OCI-LY1 (cell line): ENCODE measurements around the gene RGS4.

Source experiments
- H2AFZ ChIP-seq: fragments of 200-600 bp; sonication (generic), shearing (Covaris generic); 2 replicates; pipeline ENCODE4 v1.6.0; 2014; ENCODE audit warnings: antibody characterized with exemption, mild to moderate bottlenecking, low read length
- H3F3A ChIP-seq: fragments of 200-600 bp; sonication (generic), shearing (Covaris generic); 2 replicates; pipeline ENCODE4 v1.6.0; 2014; ENCODE audit warnings: mild to moderate bottlenecking, antibody characterized with exemption, low read length, moderate library complexity; ENCODE audit not compliant: insufficient read depth
- H3K27ac ChIP-seq: fragments of 200-600 bp; sonication (generic); 2 replicates; pipeline ENCODE4 v1.5.1; 2014; ENCODE audit warnings: low read length, mixed run types, mild to moderate bottlenecking, low read depth; ENCODE audit not compliant: poor library complexity, severe bottlenecking
- H3K27me3 ChIP-seq: fragments of 200-600 bp; sonication (generic); 2 replicates; pipeline ENCODE4 v1.6.0; 2014; ENCODE audit warnings: antibody characterized with exemption, mild to moderate bottlenecking, low read length, moderate library complexity; ENCODE audit not compliant: insufficient read depth
- H3K36me3 ChIP-seq: fragments of 200-600 bp; sonication (generic); 2 replicates; pipeline ENCODE4 v1.6.1; 2014; ENCODE audit warnings: mild to moderate bottlenecking, antibody characterized with exemption, low read length, moderate library complexity, mixed read lengths; ENCODE audit not compliant: insufficient read depth
- H3K4me1 ChIP-seq: fragments of 200-600 bp; sonication (generic); 2 replicates; pipeline ENCODE4 v1.5.1; 2014; ENCODE audit warnings: mild to moderate bottlenecking, low read length, moderate library complexity; ENCODE audit not compliant: insufficient read depth, severe bottlenecking
- H3K4me2 ChIP-seq: fragments of 200-600 bp; sonication (generic), shearing (Covaris generic); 2 replicates; pipeline ENCODE4 v1.6.1; 2014; ENCODE audit warnings: low read length
- H3K4me3 ChIP-seq: fragments of 200-600 bp; sonication (generic); 2 replicates; pipeline ENCODE4 v1.5.1; 2014; ENCODE audit warnings: low read length, low read depth, mild to moderate bottlenecking, mixed read lengths; ENCODE audit not compliant: poor library complexity, severe bottlenecking
- H3K79me2 ChIP-seq: fragments of 200-600 bp; shearing (Covaris generic); 2 replicates; pipeline ENCODE4 v1.6.1; 2016; ENCODE audit warnings: mixed run types, low read length, mixed read lengths; ENCODE audit not compliant: insufficient read depth
- H3K9ac ChIP-seq: fragments of 200-600 bp; sonication (generic), shearing (Covaris generic); 2 replicates; pipeline ENCODE4 v1.6.1; 2014; ENCODE audit warnings: mild to moderate bottlenecking, low read length, mixed read lengths
- H3K9me2 ChIP-seq: fragments of 200-600 bp; sonication (generic), shearing (Covaris generic); 2 replicates; pipeline ENCODE4 v1.6.1; 2014; ENCODE audit warnings: low read depth, mild to moderate bottlenecking, low read length, mixed read lengths
- H3K9me3 ChIP-seq: fragments of 200-600 bp; shearing (Covaris generic); 2 replicates; pipeline ENCODE4 v1.6.1; 2014; ENCODE audit warnings: low read length, mixed read lengths
- H4K20me1 ChIP-seq: fragments of 200-600 bp; sonication (generic), shearing (Covaris generic); 2 replicates; pipeline ENCODE4 v1.6.0; 2016; ENCODE audit warnings: mild to moderate bottlenecking, low read length; ENCODE audit not compliant: insufficient read depth
- EZH2 ChIP-seq: fragments of 200-600 bp; sonication (generic), shearing (Covaris generic); IDR thresholded peaks from 2 replicates; pipeline ENCODE4 v1.8.0; 2017; ENCODE audit warnings: borderline replicate concordance, mixed run types, mild to moderate bottlenecking, antibody characterized with exemption, low read length, moderate library complexity, mixed read lengths
- TF ChIP-seq, protein P1 (sequence below): fragments of 200-600 bp; sonication (generic), shearing (Covaris generic); IDR thresholded peaks from 2 replicates; pipeline ENCODE4 v1.5.1; 2017; ENCODE audit warnings: mild to moderate bottlenecking, antibody characterized with exemption, low read length, moderate library complexity, mixed read lengths

Gene RGS4

DNA sequence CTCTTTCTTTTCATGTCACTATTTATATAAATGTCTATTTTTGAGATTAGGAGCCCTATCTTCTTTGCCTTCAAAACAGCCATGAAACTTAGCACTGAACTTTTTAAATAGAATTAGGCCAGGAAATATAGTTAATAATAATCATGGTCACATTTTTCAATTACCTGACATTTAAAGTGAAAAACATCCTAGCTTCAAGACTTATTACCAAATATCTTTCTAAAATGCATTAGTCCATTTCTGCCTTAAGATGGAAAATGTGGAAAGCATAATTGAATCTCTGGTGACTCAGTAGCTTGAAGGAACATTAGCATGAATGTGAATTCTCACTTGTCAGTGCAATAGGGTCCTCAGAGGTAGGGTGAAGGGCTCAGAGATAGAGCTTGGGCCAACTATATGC, 18.7 kb upstream of the RGS4 start:
- TF ChIP-seq EZH2, result no peak
- TF ChIP-seq, protein P1, sequence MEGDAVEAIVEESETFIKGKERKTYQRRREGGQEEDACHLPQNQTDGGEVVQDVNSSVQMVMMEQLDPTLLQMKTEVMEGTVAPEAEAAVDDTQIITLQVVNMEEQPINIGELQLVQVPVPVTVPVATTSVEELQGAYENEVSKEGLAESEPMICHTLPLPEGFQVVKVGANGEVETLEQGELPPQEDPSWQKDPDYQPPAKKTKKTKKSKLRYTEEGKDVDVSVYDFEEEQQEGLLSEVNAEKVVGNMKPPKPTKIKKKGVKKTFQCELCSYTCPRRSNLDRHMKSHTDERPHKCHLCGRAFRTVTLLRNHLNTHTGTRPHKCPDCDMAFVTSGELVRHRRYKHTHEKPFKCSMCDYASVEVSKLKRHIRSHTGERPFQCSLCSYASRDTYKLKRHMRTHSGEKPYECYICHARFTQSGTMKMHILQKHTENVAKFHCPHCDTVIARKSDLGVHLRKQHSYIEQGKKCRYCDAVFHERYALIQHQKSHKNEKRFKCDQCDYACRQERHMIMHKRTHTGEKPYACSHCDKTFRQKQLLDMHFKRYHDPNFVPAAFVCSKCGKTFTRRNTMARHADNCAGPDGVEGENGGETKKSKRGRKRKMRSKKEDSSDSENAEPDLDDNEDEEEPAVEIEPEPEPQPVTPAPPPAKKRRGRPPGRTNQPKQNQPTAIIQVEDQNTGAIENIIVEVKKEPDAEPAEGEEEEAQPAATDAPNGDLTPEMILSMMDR, result no peak
- Histone ChIP-seq H2AFZ (no peak overlapping the region), H3F3A (no peaks in the 10 kb centered on the region), H3K4me1 (no peaks in the 10 kb centered on the region), H3K36me3 (no peaks in the 10 kb centered on the region), H3K4me3 (no peak overlapping the region), H3K4me2 (no peak overlapping the region), H3K27me3 (no peaks in the 10 kb centered on the region), H4K20me1 (no peaks in the 10 kb centered on the region), H3K9me2 (no peaks in the 10 kb centered on the region), H3K27ac (no peak overlapping the region), H3K9me3 (no peaks in the 10 kb centered on the region), H3K79me2 (no peaks in the 10 kb centered on the region), H3K9ac (no peak overlapping the region)

DNA sequence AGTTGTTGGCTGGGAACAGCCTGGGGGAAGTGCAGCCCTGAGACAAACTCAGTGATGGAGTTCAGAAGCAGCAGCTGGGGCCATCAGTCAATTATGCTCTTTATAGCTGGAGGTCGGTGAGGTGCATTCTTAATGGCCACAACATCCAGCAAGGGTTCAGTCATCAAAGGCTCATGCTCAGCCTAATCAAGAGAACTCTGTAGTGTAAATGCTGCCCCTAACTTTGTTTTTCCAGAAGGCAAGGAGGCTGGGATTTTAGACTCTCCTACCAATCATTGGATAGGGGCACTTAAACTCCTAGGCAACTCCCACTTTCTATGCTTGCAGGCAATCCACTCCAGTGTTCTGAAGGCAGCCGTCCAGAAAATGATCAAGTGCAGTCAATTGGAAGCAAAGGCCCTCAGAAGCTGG, 15.0 kb upstream of the RGS4 start:
- Histone ChIP-seq H3K79me2 (no peaks in the 10 kb centered on the region), H2AFZ (no peak overlapping the region)
- TF ChIP-seq, protein P1, result no peak
- TF ChIP-seq EZH2, result no peak

DNA sequence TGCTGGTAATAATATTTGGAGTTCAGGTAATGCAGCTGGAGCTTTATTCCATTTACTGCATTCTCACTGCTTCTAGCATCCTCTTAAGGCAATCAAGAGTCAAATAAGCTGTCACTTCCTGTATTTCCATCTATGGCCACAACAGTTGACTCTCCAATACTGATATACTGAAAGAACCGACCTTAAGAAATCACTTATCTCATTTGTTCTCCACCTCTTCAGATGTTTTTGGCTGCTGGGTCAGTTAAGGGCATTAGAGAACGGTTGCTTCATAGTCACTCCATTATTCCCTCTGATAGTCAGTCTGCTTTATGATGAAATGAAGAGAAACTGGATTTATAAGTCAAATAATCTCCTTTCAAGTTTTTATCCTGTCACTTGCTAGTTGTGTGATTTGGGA, 14.2 kb upstream of the RGS4 start:
- no peak overlapping the region for H3K27ac ChIP-seq
- H3K9ac ChIP-seq, result no peak overlapping the region
- H3K36me3 ChIP-seq, result no peaks in the 10 kb centered on the region
- no peaks in the 10 kb centered on the region for H3F3A ChIP-seq
- no peak overlapping the region for H3K4me2 ChIP-seq
- no peaks in the 10 kb centered on the region for H3K79me2 ChIP-seq
- no peak overlapping the region for H2AFZ ChIP-seq
- no peak overlapping the region for H3K4me3 ChIP-seq
- H3K27me3 ChIP-seq, result no peaks in the 10 kb centered on the region
- TF ChIP-seq, protein P1, result no peak
- TF ChIP-seq EZH2, result no peak
- H3K4me1 ChIP-seq, result no peaks in the 10 kb centered on the region
- no peaks in the 10 kb centered on the region for H4K20me1 ChIP-seq
- no peaks in the 10 kb centered on the region for H3K9me3 ChIP-seq
- H3K9me2 ChIP-seq, result no peaks in the 10 kb centered on the region

More for the DNA sequence above, 15.0 kb upstream of the RGS4 start:
- no peaks in the 10 kb centered on the region for H3K27me3 ChIP-seq
- H3K36me3 ChIP-seq, result no peaks in the 10 kb centered on the region
- no peaks in the 10 kb centered on the region for H3K9me3 ChIP-seq
- no peaks in the 10 kb centered on the region for H3F3A ChIP-seq
- H3K4me2 ChIP-seq, result no peak overlapping the region
- no peaks in the 10 kb centered on the region for H4K20me1 ChIP-seq
- no peaks in the 10 kb centered on the region for H3K9me2 ChIP-seq
- H3K4me1 ChIP-seq, result no peaks in the 10 kb centered on the region
- no peak overlapping the region for H3K9ac ChIP-seq
- H3K4me3 ChIP-seq, result no peak overlapping the region
- H3K27ac ChIP-seq, result no peak overlapping the region
